Hematopoietic multipotent progenitor cell treated with erythropoietin and hydrocortisone succinate and interleukin-3 and kit ligand, for 6 days (in vitro differentiated cells): Measurements from ENCODE around the gene SLC22A17.
A peak's percentile ranks its signal among the peaks of the same experiment; 100 is the strongest.

Source experiments
- DNase-seq: peaks from one replicate; pipeline ENCODE4 v3.0.0-alpha.2; 2015

Gene SLC22A17

GRCh38 chr14:23302290-23303225, 50.1 kb downstream of the SLC22A17 start, which contains the start of gene PPP1R3E:
TSS of gene PPP1R3E (minus strand) at chr14:23302859. CDS start at chr14:23302576, 283 bp downstream.
- DNase-seq, result peak; percentile 81

DNA sequence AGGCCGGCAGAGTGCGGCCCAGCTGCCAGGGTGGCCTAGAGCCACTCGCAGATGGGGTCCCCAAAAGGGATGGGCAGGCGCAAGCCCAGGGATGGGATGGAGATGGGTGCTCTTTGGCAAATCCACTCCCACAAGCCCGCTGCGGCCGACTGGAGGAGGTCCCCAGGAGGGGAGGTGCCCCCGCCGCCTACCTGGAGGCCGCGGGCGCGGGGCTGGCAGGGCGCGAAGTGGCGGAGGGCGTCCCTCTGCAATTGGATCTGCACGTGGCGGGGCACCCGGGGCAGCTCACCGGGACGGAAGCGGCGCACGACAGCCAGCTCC, 50.8 kb downstream of the SLC22A17 start:
- DNase-seq, result no peak

GRCh38 chr14:23301288-23301968, 51.3 kb downstream of the SLC22A17 start:
- peak; percentile 98 for DNase-seq

- DNase-seq, result no peak
These were observed 51.9 kb downstream of the SLC22A17 start for GRCh38 chr14:23300687-23301223.

DNA sequence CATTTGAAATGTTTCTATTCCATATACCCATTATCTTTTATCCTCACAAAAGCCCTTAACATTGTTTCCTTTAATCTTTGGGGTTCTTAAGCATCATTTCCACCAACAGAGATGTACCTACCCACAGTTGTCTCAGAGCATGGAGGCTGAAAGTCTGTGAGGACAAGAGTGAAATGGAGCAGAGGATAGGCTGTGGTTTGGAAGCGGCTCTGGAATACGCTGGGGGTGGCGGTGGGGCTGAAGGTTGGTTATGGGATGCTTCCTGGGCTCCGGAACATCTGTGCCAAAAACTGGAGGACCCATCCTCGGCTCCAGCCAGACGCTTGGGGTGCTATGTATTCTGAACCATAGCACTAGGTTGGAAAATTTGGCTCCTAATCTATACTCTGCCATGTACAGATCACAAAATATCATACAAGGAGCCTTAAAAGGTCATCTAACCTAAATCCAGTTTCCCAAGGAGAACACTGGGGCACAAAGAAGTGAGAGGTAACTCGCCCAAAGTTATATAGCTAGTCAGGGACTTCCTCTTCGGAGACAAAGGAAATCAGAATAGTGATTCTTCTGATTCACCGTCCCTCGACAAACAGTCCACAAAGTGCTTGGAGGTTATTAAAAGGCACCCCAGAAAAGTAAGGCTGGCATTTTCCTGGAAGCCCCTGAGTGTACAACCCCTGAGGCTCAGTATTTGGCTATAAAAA, 52.6 kb downstream of the SLC22A17 start:
- no peak for DNase-seq

DNA sequence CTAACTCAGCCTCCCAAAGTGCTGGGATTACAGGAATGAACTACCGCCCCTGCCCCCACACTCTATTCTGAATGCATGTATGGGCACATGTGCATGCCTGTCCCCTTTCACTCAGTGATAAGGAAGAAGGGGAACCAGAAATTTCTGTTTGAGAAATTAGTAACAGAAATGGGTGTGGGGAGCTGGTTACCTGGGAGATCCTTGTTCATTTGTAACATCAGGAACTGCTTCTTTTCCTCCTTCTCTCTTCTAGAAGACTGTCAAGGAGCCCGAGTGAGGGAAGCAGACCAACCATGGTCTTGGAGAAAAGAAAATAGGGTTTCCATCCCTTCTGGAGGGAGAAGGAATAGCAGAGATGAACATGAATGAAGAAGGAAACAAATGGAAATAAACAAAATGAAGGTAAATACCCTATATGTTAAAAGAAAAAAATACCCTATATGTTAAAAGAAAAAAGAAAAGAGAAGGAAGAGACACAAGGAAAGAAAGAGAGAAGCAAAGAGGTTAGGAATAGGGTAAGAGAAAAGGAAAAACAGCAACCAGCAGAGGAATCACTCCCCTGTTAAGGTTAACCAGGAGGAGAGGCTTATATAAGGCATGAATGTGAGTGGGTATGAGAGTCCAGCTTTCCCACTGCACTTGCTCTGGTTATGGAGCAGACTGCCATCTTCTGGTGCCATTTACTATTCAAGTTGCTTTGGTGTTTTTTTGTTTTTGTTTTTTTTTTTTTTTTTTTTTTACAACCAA, 53.3 kb downstream of the SLC22A17 start:
- DNase-seq, result peak; percentile 77

- peak; percentile 76 for DNase-seq
These were observed 54.9 kb downstream of the SLC22A17 start for GRCh38 chr14:23297611-23298277.

GRCh38 chr14:23297096-23297495, 55.6 kb downstream of the SLC22A17 start:
- no peak for DNase-seq
